Central memory CD8-positive, alpha-beta T cell (primary cell): Measurements from ENCODE around the gene IPO4.
A peak's percentile ranks its signal among the peaks of the same experiment; 100 is the strongest.

Experiments
- ATAC-seq: fragments of 150-1000 bp; cut with Tn5 transposase; replicated peaks from 2 replicates; pipeline ENCODE4 v1.10.0; 2022; ENCODE audit warnings: mild to moderate bottlenecking, moderate FRiP score, moderate number of reproducible peaks; ENCODE audit not compliant: poor library complexity, severe bottlenecking; ENCODE audit errors: extremely low read depth
- DNase-seq, 2 donors: peaks; one replicate each; pipeline ENCODE4 v3.0.0; 2021; ENCODE audit warnings: low spot score in 2 of 2
- H3K27ac Mint-ChIP-seq: one replicate; pipeline ENCODE4 v1.8.0; 2022; ENCODE audit warnings: low read depth, mild to moderate bottlenecking, moderate library complexity, mixed read lengths
- H3K27me3 Mint-ChIP-seq: one replicate; pipeline ENCODE4 v1.8.0; 2022; ENCODE audit warnings: mixed read lengths
- H3K36me3 Mint-ChIP-seq: one replicate; pipeline ENCODE4 v1.8.0; 2022; ENCODE audit warnings: mild to moderate bottlenecking, moderate library complexity, mixed read lengths; ENCODE audit not compliant: insufficient read depth
- H3K4me1 Mint-ChIP-seq: one replicate; pipeline ENCODE4 v1.8.0; 2022; ENCODE audit warnings: mixed read lengths
- H3K4me3 Mint-ChIP-seq: one replicate; pipeline ENCODE4 v1.8.0; 2022; ENCODE audit warnings: mild to moderate bottlenecking, moderate library complexity, mixed read lengths
- H3K9me3 Mint-ChIP-seq: one replicate; pipeline ENCODE4 v1.8.0; 2022; ENCODE audit warnings: mixed read lengths

Gene IPO4, protein sequence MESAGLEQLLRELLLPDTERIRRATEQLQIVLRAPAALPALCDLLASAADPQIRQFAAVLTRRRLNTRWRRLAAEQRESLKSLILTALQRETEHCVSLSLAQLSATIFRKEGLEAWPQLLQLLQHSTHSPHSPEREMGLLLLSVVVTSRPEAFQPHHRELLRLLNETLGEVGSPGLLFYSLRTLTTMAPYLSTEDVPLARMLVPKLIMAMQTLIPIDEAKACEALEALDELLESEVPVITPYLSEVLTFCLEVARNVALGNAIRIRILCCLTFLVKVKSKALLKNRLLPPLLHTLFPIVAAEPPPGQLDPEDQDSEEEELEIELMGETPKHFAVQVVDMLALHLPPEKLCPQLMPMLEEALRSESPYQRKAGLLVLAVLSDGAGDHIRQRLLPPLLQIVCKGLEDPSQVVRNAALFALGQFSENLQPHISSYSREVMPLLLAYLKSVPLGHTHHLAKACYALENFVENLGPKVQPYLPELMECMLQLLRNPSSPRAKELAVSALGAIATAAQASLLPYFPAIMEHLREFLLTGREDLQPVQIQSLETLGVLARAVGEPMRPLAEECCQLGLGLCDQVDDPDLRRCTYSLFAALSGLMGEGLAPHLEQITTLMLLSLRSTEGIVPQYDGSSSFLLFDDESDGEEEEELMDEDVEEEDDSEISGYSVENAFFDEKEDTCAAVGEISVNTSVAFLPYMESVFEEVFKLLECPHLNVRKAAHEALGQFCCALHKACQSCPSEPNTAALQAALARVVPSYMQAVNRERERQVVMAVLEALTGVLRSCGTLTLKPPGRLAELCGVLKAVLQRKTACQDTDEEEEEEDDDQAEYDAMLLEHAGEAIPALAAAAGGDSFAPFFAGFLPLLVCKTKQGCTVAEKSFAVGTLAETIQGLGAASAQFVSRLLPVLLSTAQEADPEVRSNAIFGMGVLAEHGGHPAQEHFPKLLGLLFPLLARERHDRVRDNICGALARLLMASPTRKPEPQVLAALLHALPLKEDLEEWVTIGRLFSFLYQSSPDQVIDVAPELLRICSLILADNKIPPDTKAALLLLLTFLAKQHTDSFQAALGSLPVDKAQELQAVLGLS

DNA sequence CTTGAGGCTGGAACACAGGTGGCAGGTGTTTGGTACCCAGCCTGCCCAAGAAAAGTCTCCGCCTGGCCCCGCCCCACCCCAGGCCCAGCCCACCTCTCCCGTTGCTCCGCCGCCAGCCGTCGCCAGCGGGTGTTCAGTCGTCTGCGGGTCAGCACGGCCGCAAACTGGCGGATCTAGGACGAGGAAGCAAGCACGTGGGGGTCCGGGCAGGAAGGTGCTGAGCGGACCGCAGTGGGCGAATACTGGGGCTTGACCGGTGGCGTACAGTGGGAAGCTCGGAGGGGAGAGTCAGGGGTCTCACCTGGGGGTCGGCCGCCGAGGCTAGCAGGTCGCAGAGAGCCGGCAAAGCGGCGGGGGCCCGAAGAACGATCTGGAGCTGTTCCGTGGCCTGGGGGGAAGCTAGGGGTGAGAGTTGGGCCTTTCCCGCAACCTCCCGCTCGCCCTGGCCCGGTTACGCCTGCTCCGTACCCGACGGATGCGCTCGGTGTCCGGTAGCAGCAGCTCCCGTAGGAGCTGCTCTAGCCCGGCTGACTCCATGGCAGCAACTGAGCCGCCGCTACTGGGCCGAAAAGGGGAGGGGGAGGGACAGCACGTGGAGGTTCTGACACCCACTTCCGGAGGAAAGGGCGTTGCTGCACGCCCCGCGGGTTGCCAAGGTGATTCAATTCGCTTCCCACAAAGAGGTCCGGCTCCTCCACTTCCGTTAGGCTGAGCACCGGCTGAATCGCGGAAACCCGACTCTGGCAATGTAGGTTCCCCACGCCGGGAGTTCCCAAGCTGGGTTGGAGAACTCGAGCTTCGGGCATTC, at the start of gene IPO4:
Gene IPO4 (minus strand): TSS at position 566 of the 808 bp plus-strand sequence. CDS start 29 bp downstream, at position 537.
- peak; percentile 81 to 93 for DNase-seq
- peak within 1 kb of the TSS; percentile 90 for H3K27ac Mint-ChIP-seq
- no peaks in the 10 kb centered on the region for H3K9me3 Mint-ChIP-seq
- peaks cover 38% of the 10 kb centered on the region for H3K4me1 Mint-ChIP-seq
- peaks cover 13% of the 10 kb centered on the region for H3K36me3 Mint-ChIP-seq
- ATAC-seq: peak; percentile 95
- peak within 1 kb of the TSS; percentile 78 for H3K4me3 Mint-ChIP-seq
- H3K27me3 Mint-ChIP-seq: no peaks in the 10 kb centered on the region

DNA sequence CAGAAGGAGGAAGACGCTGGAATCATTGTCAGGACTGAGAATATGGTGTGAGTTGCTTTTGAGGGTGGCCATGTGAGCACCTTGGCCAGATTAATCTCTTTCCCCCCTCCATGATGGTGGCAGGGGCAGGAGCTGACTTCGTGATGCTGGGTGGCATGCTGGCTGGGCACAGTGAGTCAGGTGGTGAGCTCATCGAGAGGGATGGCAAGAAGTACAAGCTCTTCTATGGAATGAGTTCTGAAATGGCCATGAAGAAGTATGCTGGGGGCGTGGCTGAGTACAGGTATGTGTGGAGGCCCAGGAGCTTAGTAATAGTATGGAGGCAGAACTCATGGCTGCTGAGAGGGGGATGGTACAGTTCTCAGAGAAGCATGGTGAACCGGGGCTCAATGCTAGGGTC, 49.5 kb upstream of the IPO4 start:
- peaks cover 72% of the 10 kb centered on the region for H3K4me1 Mint-ChIP-seq
- H3K9me3 Mint-ChIP-seq: no peaks in the 10 kb centered on the region
- no peak overlapping the region for H3K4me3 Mint-ChIP-seq
- peaks cover 61% of the 10 kb centered on the region for H3K36me3 Mint-ChIP-seq
- DNase-seq (no peak), ATAC-seq (no peak)
- H3K27ac Mint-ChIP-seq: peak overlapping the region; percentile 38
- no peaks in the 10 kb centered on the region for H3K27me3 Mint-ChIP-seq

DNA sequence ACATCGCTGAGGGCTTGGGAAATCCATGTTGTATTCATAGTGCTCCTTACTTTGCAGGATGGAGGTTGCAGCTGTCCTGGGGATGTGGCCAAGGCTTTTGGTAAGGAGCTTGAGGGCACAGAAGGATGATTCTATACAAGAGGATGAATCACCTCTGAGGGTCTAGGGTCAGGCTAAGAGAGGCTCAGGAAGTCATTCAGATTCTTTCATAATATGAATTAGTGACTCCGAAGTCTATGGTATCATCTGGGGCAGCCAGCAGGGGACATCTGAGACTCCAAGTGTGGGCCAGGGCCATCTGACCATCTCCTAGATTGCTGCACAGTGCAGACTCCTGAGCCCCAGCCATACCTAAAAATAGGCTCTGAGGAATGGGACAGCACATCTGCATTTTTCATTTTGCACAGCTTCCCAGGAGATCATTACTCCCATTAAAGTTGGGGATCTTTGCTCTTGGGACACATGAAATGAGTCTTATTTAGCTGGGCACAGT, 48.9 kb upstream of the IPO4 start:
- Mint-ChIP-seq H3K27ac (peak overlapping the region; percentile 38), H3K9me3 (no peaks in the 10 kb centered on the region), H3K4me3 (no peak overlapping the region), H3K36me3 (peaks cover 59% of the 10 kb centered on the region), H3K27me3 (no peaks in the 10 kb centered on the region), H3K4me1 (peaks cover 78% of the 10 kb centered on the region)
- DNase-seq (no peak), ATAC-seq (no peak)

DNA sequence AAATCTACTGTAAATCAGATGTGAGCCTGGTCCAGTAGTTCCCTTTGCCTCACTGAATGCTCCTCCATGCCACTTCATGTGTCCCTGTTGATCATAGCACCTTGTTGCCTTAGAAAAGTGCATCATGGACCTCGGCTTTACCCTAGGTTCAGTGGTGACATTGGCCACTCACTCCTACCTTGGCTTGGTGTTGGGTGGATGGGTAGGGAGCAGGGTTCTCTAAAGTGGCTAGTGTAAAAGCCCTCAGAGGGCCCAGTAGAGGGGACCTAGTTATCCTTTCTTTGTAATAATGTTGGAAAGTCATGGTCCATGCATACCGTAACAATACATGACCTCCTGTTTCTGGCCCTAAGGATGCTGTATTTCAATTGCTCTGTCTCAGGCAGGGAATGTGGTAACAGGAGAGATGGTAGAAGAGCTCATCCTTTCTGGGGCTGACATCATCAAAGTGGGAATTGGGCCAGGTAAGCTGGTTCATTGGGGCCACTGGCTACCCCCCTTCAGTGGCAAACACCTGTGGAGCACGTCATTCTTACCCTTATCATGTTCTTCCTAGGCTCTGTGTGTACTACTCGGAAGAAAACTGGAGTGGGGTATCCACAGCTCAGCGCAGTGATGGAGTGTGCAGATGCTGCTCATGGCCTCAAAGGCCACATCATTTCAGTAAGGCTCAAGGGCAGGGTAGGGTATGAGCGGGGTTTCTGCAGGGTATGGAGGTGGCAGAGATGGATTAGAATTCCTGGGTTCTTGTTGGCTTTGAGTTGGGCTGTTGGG, 48.3 kb upstream of the IPO4 start:
- no peak overlapping the region for H3K27ac Mint-ChIP-seq
- H3K36me3 Mint-ChIP-seq: peaks cover 55% of the 10 kb centered on the region

DNA sequence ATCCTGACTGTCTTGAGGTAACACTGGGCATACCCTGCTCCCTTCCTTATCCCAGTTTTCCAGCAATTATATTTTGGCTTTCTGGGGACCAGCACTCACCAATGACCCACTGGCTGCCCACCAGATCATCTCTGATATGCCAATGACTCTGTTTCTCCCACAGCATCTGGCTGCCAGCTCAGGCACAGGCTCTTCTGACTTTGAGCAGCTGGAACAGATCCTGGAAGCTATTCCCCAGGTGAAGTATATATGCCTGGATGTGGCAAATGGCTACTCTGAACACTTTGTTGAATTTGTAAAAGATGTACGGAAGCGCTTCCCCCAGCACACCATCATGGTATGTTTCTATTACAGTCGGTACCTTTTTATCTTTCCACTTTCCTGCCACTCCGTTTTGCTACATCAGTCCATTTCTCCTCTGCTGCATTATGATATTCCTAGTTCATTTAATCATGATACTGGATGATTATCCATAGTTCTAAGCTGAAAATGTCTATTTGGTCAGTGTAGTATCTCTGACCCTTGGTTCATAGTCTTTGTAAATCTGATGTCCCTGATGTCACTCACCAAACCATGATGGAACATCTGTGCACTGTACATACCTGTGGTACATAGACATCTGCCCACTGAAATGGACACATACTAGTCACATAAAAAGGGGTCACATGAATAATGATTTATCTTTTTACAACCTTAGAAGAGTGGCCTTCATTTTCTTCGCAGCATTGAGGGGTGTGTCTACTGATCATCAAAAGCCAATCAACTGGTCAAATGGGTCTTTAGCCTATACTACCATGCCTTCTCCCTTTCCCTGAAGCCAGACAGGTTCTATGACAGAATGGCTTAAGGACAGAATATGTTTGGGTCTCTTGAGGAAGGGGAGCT, 47.4 kb upstream of the IPO4 start:
- Mint-ChIP-seq H3K27ac (peak overlapping the region; percentile 37), H3K36me3 (peaks cover 52% of the 10 kb centered on the region), H3K4me1 (peaks cover 83% of the 10 kb centered on the region), H3K9me3 (no peaks in the 10 kb centered on the region), H3K4me3 (no peak overlapping the region), H3K27me3 (no peaks in the 10 kb centered on the region)
- ATAC-seq (no peak), DNase-seq (no peak)

More for the DNA sequence above, 48.3 kb upstream of the IPO4 start:
- no peaks in the 10 kb centered on the region for H3K27me3 Mint-ChIP-seq
- DNase-seq (no peak), ATAC-seq (no peak)
- no peak overlapping the region for H3K4me3 Mint-ChIP-seq
- peaks cover 78% of the 10 kb centered on the region for H3K4me1 Mint-ChIP-seq
- no peaks in the 10 kb centered on the region for H3K9me3 Mint-ChIP-seq

DNA sequence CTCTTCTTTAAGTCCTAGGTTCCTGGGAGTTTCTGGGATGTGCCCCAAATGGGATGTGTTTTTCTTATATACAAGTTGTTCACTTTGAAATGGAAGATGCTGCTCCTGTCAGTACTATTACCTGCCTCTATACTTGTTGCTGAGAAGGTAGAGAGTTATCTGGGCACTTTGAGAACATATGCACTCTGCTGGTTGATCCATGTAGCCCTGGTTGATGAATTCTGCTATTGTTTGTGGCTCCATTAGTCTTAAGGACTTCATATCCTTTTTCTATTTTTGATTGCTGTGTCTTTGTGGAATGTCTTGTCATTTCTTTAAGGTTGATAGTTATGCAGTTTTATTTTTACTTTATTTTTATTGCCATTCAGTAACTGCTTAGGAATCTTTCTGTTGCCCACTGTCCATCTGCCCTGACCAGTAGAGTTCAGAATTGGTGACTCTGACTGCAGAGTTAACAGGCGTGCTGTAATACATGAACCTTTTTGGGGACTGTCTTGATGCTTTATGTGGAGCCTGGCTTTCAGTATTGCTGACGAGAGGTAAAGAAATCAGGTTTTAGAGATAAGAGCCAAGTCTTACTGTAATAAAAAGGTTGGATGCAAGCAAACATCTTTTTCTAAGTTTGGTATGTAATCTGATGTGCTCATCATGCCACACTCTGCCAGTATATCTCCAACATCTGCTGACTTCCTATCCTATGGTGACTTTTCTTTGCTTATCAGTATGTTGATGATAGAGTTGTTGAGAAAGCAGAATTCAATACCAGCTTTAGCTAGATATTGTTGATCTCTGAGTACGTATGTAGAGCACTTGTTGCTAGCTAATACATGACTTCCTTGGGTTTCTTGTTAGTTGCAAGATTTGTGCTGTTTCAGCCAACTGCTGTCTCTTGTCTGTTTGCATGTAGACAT, 45.7 kb upstream of the IPO4 start:
- H3K9me3 Mint-ChIP-seq: no peaks in the 10 kb centered on the region
- peak overlapping the region; percentile 49 for H3K27ac Mint-ChIP-seq
- ATAC-seq (no peak), DNase-seq (no peak)
- peaks cover 37% of the 10 kb centered on the region for H3K36me3 Mint-ChIP-seq
- H3K4me1 Mint-ChIP-seq: peaks cover 68% of the 10 kb centered on the region
- H3K27me3 Mint-ChIP-seq: no peaks in the 10 kb centered on the region
- H3K4me3 Mint-ChIP-seq: peak overlapping the region; percentile 86

DNA sequence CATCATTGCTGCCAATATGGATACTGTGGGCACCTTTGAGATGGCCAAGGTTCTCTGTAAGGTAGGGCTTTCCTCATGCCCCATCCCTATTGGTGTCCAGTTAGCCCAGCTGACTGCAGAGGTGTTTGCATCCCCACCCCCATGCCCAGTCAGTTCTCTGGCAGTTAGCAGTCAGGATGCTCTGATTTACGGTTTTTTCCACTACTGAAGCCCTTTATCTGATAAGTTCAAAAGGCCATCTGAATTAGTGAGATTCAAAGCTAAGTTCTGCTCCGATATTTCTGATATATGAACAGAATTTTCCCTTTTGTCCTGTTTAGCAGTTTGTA, 44.9 kb upstream of the IPO4 start:
- H3K27me3 Mint-ChIP-seq: no peaks in the 10 kb centered on the region
- H3K4me1 Mint-ChIP-seq: peaks cover 64% of the 10 kb centered on the region
- H3K9me3 Mint-ChIP-seq: no peaks in the 10 kb centered on the region
- peak overlapping the region; percentile 86 for H3K4me3 Mint-ChIP-seq
- H3K27ac Mint-ChIP-seq: peak overlapping the region; percentile 8
- peaks cover 31% of the 10 kb centered on the region for H3K36me3 Mint-ChIP-seq
- DNase-seq: no peak
- ATAC-seq: no peak

DNA sequence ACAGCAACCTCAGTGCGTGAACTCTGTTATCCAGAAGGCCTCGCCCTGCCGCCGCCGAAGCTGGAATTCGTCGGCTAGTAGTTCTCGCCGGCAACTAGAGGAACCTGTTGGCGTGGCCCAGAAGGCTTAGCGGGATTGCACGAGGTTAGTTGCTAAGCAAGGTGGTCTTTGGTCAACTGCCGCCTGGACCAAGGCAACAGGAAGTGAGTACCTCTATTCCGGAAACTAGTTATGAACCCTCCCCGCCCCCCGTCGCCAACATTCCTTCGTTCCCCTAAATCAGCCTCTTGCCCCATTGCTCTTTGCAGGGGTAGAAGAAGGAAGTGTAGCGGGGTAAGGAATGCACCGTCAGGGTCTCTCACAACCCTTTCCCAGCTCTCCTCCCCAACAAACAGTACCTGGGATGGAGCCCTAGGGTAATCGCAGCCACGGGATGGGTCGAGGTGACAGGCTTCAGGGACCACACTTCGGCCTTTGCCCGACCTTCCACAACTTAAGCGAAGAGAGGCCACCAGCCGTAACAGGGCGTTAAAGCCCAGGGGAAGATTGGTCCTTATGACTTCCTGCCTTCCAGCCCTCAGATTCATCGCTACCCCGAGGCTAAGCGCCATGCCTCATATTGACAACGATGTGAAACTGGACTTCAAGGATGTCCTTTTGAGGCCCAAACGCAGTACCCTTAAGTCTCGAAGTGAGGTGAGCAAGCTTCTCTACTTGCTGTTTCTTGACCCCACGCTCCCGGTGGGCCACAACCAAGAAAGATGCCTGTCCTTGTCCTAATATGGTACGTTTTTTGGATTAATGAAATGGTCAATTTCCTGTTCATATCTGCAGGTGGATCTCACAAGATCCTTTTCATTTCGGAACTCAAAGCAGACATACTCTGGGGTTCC, 44.3 kb upstream of the IPO4 start, which contains the start of gene GMPR2:
Gene GMPR2 (plus strand): TSS at position 285 of the 893 bp plus-strand sequence. CDS start 325 bp downstream, at position 610.
- H3K4me3 Mint-ChIP-seq: peak within 1 kb of the TSS; percentile 86
- DNase-seq (no peak), ATAC-seq (peak; percentile 15)
- peaks cover 27% of the 10 kb centered on the region for H3K36me3 Mint-ChIP-seq
- no peaks in the 10 kb centered on the region for H3K9me3 Mint-ChIP-seq
- H3K27ac Mint-ChIP-seq: peak within 1 kb of the TSS; percentile 89
- peaks cover 60% of the 10 kb centered on the region for H3K4me1 Mint-ChIP-seq
- H3K27me3 Mint-ChIP-seq: no peaks in the 10 kb centered on the region

DNA sequence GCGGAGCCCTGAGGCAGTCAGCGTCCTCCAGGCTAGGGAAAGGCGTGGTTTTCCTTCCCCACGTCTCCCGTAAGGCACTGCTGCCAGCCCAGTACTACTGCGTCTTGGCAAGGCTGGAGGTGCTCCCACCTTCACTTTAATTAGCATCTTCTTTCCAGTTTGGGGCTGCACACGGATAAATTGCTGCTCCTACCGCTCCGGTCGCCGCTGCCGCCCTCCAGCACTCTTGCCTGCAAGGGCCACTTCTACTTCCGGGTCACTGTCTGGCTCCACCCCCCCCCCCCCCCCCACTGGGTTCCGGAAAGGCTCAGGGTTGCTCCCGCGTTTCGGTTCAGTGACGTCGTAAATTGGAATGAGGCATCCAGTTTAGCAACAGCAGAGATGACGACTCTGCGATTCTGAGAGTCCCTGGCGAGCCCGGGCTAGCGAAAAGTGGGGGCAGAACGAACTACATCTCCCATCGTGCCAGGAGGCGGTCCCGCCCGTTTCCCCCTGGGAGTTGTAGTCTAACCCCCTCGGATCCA, 43.6 kb upstream of the IPO4 start, which contains the start of gene NEDD8:
Gene NEDD8 (minus strand): TSS at position 247 of the 524 bp plus-strand sequence. CDS start 100 bp downstream, at position 147.
- Mint-ChIP-seq H3K27me3 (no peaks in the 10 kb centered on the region), H3K27ac (peak within 1 kb of the TSS; percentile 89), H3K9me3 (no peaks in the 10 kb centered on the region), H3K4me3 (peak within 1 kb of the TSS; percentile 86), H3K36me3 (peaks cover 25% of the 10 kb centered on the region), H3K4me1 (peaks cover 58% of the 10 kb centered on the region)
- DNase-seq (peak; percentile 77 to 79), ATAC-seq (peak; percentile 88)
